GM19023 (cell line): Measurements from ENCODE around the gene LAMTOR2.

Experiments used
- ATAC-seq: cut with Tn5 transposase; IDR thresholded peaks from one replicate; pipeline ENCODE4 v1.9.1; 2021; ENCODE audit warnings: mild to moderate bottlenecking, moderate library complexity; ENCODE audit not compliant: unreplicated experiment

Gene LAMTOR2

GRCh38 chr1:156074661-156075060 lies 20.1 kb downstream of the LAMTOR2 start:
- no peak for ATAC-seq

GRCh38 chr1:156075162-156075561 lies 20.6 kb downstream of the LAMTOR2 start:
- ATAC-seq: no peak

DNA sequence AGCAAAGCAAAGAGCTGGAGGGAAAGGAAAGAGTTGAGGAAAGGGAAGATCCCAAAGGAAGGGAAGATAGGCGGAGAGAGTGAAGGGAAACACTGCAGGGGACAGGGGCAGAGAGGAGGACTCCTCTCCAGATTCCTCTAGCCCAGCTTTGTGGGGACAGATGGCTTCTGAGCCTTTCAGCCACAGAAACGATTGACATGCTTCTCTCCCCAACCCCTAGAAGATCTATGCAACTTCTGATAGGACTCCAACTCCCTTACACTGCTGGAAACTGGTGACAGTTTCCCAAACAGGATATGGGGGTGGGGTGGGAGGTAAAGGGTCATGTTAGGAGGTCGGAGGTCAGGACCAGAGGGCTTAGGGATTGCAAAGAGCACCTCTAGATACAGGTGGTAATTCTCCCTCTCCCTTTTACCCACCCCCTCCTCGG lies 21.2 kb downstream of the LAMTOR2 start:
- ATAC-seq: no peak

- no peak for ATAC-seq
Observed at GRCh38 chr1:156076609-156077429, 22.2 kb downstream of the LAMTOR2 start.

- no peak for ATAC-seq
Observed at GRCh38 chr1:156077430-156077760, 22.8 kb downstream of the LAMTOR2 start.

DNA sequence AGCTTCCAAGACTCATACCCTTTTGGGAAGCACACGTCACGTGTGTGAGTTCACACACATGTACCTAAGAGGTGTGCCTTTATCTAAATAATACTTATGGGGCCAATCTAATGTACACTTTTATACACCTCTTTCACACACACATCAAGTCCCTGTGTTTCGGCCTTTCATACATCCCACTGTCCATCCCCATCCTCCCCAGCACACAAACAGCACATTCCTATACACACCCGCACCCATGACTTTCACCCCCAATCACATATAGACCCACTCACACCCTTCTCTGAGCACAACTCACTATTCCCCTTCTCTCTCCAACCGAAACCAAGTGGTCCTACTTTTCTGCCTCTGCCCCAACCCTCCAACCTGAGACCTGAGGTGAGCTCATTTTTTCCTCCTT lies 24.1 kb downstream of the LAMTOR2 start:
- ATAC-seq: no peak

GRCh38 chr1:156079762-156080161 lies 25.2 kb downstream of the LAMTOR2 start:
- no peak for ATAC-seq

GRCh38 chr1:156080241-156080862 lies 25.8 kb downstream of the LAMTOR2 start:
- no peak for ATAC-seq

- no peak for ATAC-seq
Observed at GRCh38 chr1:156080863-156081179, 26.2 kb downstream of the LAMTOR2 start.

DNA sequence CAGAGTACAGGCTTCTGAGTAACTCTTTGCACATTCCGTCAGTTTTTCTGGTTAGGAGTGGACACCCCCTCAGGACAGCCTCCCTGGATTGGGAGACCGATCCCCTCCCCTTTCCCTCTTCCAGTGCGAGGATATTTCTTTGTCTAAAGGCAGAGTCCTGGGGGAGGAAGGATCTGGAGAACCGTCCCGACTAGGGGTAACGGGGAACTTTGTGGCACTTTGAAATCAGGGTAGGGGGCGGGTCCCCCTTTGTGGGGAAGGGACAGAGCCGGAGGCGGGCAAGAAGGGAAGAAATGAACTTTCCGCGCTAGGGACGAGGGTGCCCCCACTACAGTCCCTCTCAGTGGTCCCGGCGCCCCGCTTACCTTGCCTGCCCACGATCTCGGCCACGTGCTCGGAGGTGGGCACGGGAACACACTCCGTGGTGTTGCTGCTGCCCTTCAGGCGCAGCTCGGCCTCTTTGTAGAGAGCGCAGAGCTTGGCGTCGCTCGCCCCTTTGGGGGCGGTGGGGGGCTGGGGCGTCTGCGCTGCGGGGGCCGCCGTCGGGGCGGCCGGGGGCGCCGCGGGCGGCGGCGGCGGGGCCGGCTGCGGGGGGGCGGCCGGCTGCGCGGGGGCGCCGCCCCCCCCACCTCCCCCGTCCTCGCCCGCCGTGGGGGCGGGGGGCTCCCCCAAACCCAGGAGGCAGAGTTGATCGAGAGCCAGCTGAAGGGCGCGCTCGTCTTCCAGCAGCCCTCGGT lies 26.8 kb downstream of the LAMTOR2 start:
- ATAC-seq: no peak

- ATAC-seq: no peak
Observed at GRCh38 chr1:156081917-156082308, 27.3 kb downstream of the LAMTOR2 start.

DNA sequence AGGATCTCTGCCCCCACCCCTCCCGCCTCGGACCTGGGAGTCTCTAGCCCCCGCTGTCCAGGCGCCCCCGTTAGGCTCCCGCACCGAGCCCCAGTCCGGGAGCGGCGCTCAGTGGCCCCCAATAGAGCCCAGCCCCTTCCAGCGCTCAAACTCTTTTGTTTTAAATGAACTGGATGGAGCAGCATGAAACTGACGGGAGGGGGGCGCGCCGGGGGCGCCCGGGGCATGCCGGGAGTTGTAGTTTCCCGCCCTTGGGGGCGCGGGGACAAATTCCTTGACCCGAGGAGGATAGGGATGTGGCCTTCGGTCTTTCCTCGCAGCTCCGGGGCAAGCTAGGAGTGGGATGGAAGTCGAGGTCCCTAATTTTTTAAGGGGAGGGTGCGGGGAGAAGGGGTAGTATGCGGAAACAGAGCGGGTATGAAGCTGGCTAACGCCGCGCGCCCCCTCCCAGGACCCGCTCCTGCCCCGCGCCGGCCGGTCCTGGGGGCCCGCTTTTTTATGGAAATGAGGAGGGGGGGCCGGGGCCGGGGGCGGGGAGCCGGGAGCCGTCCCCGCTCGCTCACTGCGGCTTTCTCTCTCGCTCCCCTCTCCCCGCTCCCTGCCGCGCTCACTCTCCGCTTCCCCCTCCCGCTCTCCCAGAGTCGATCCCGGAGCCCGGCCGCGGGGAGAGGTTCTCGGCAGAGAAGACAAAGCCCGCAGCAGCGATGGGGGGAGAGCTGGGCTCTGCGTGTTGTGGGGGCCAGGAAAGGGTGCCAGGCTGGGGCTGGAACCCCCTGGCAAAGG lies 27.9 kb downstream of the LAMTOR2 start, which contains the start of gene MEX3A:
MEX3A (minus strand) TSS at position 157 of the 783 bp plus-strand sequence. CDS start 467 bp downstream, outside the sequence.
- no peak for ATAC-seq

- ATAC-seq: no peak
Observed at GRCh38 chr1:156083800-156084790, 29.5 kb downstream of the LAMTOR2 start.

GRCh38 chr1:156086256-156086662 lies 31.7 kb downstream of the LAMTOR2 start:
- ATAC-seq: no peak

DNA sequence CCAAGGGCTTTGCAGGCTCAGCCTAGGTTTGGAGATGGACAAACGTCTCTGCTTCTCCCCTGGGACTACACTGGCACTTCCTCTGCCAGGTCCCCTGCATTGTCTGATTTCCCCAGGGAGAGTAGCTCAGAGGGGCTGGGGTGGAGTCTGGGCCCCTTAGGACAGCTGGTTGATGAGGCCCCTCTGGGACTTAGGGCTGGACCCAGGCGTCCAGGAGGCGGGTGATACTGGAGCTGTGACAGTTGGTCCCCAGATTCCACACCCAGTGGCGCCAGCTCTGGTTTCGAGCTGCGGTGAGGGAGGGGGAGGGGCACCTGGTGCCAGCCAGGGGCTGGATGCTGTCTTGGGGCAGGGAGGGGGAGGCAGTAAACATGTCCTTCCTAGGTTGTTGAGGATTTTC lies 35.1 kb downstream of the LAMTOR2 start:
- ATAC-seq: no peak

- ATAC-seq: no peak
Observed at GRCh38 chr1:156090138-156090839, 35.7 kb downstream of the LAMTOR2 start.

DNA sequence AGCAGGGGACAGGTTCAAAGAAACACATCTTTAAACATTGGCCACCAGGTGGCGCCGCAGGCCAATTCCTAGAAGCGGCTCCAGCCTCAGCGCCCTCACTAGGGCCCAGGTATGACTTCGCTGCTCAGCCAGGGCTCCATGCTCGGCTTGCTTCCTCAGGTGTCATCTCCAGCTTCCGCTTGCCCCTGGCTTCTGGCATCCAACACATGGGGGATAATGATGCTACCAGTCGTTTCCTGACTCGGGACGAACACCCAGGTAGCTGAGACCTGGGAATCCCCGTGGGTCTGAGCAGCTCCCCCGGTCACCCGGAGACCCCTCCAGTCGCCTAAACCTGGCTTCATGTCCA lies 36.2 kb downstream of the LAMTOR2 start:
- ATAC-seq: peak; percentile 64

DNA sequence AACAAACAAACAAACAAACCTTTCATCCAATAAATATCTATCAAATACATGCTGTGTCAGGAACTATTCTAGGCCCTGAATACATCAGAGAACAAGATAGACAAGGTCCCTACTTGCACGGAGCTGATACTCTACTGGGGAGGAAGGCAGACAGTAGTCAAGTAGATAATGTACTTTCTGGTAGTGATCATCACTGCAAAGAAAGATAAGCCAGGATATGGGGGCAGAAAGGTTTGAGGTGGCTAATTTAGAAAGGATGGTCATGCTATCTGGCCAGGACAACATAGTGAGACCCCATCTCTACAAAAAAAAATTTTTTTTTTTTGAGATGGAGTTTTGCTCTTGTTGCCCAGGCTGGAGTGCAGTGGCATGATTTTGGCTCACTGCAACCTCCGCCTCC lies 37.0 kb downstream of the LAMTOR2 start:
- ATAC-seq: no peak

DNA sequence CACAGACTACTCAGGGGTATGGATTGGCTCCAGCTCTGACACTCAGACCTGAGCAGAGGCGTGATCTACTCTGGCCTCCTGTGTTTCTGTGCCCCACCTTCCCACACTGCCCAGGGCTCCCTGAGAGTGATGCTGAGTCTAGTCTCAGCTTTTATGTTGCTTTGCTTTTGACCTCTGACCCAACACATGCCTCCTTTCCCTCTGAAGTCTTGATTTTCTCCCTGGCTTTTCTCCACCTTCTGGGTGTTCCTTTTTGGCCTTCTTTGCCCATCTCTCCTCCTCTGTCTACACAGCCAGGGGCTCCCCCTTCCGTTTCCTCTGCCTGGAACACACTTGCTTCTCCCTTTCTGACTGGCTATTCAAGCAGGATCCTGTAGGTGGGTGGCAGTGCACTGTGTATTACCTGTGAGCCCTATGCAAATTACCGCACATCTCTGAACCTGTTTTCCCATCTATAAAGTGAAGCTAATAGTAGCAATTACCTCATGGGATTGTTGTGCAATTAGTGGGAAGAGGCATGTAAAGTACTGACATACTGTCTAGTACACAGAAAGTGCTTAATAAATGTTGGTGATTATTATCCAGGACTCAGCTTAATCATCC lies 41.4 kb downstream of the LAMTOR2 start:
- no peak for ATAC-seq
